LNCAP (cell line): ENCODE data around the gene CCDC180.

ENCODE experiments used
- CTCF ChIP-seq: fragments of 450-650 bp; IDR thresholded peaks from 2 replicates; pipeline ENCODE4 v1.5.1; 2017; ENCODE audit warnings: mild to moderate bottlenecking

The CCDC180 gene

DNA sequence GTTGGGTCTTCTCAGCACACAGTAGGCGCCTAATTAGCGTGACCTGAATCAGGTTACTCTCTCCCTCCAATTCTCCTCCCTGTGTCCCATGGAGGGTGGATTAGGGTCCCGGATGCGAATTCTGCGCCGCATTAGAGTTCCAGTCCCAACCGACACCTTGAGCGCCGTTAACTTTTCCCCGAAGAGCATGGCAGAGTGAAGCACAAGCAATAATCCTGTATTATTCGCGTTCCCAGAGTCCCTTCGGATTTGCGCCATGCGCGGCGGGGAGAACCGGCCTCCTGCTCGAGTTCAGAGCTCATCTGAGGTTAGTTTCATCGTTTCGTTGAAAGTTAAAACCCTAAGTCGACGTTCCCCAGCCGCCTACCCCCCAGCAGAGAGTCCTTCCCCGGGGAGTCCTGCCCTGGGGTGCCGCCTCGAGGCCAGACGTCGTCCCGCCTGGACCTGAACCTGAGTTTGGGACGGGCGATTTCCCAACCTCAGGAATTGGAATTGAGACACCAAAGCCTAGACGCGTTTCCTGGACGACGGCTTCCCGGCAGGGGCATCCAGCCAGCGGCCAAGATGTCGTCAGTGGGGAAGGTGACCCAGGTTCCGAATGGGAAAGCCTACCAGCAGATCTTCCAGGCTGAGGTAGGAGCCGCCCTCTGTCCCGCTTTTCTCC, at the start of gene CCDC180:
CCDC180 (plus strand) TSS at position 160 of the 664 bp plus-strand sequence; CDS start at position 565, 405 bp downstream.
- no peak for TF ChIP-seq CTCF

DNA sequence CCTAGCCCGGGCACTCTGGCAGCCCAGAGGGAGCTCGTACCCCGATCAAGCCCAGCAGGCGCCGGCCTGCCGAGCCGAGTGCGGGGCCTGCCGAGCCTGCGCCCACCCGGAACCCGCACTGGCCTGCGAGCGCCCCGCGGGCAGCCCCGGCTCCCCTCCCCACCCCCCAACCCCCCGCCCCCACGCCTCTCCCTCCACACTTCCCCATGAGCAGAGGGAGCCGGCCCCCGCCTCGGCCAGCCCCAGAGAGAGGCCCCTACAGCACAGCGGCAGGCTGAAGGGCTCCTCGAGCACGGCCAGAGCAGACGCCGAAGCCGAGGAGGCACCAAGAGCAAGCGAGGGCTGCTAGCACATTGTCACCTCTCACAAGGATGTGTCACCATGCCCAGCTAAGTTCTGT, 36.2 kb upstream of the CCDC180 start:
- no peak for TF ChIP-seq CTCF

DNA sequence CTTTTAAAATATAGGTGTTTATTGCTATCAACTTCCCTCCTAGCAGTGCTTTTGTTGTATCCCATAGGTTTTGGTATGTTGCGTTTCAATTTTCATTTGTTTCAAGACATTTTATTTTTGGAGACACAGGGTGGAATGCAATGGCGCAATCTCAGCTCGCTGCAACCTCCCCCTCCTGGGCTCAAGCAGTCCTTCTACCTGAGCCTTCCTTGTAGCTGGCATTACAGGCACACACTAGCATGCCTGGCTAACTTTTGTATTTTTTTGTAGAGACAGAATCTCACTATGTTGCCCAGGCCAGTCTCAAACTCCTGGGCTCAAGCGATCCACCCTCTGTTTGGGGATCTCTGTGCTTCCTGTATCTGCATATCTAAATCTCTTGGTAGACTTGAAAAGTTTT, 35.4 kb upstream of the CCDC180 start:
- no peak for TF ChIP-seq CTCF

DNA sequence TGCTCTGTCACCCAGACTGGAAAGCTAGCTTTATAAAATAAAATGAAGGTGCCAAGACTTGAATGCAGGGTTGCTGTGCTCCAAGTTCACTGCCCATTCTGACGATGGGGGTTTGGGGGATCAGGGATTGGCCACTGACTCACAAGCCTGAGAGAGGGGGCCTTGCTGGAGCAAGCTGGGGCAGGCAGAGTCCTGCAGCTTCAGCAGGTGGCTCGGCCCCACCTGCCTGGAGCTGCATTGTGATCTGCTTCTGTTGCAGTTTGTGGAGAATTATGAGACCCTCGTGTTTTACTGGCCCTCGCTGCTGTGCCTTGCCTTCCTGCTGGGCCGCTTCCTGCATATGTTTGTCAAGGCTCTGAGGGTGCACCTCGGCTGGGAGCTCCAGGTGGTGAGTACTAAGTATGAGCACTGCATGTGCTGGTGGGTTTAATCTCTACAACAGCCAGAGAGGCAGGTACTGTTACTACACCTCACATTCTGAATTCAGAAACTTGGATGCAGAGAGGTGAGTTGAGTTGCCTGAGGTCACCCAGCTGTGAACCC, 31.1 kb upstream of the CCDC180 start:
- TF ChIP-seq CTCF: no peak

- TF ChIP-seq CTCF: no peak
These were observed 29.5 kb upstream of the CCDC180 start for GRCh38 chr9:97277953-97278352.

GRCh38 chr9:97280755-97281330, 26.6 kb upstream of the CCDC180 start:
- TF ChIP-seq CTCF: no peak

DNA sequence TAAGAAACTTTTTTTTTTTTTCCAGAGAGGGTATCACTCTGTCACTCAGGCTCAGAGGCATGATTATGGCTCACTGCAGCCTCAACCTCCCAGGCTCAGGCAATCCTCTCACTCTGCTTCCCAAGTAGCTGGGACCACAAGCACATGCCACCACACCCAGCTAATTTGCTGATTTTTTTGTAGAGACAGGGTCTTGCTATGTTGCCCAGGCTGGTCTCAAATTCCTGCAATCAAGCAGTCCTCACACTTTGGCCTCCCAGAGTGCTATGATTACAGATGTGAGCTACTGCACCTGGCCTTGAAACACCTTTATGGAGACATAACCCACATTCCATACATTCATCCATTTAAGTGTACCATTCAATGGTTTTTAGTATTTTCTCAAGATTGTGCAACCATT, 23.7 kb upstream of the CCDC180 start:
- no peak for TF ChIP-seq CTCF
